ENCODE measurements around the gene LRATD1.

DNA sequence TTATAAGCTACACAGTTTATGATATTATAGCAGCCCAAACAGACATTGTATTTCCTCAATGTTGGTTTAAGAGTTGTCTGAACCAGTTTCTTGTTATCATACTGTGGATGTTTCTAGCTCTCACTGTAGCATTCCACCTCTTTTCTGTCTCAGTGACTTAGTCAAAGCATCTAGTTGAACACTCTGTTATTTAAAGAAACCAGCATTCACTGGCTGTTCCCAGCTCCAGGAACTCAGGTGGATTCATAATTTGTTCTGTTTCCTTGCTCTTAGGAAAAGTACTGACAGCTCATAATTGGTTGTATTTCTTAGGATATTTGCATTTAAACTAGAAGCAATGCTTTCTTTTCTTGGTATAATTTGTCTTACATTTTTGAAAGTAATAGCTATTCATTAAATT is 17.5 kb downstream of the LRATD1 start:
- TF ChIP-seq CTCF (conservative IDR thresholded peaks at IDR 0.05; ENCODE audit: low read length) (no peak), EZH2phosphoT487 (IDR thresholded peaks at IDR 0.05; ENCODE audit: borderline replicate concordance) (no peak)

Measured in Loucy (cell line).